Measurements from ENCODE around the gene PLEKHA6.
"Not testable (repeated sequence)": the region's sequence is repeated elsewhere in the genome, so short reads cannot be mapped to it uniquely, and the experiment has no call there.

Gene PLEKHA6

GRCh38 chr1:204258213-204259115 is 101.3 kb downstream of the PLEKHA6 start:
- DNase-seq: peak; percentile 46

- DNase-seq: no peak
Observed at GRCh38 chr1:204257446-204257845, 102.3 kb downstream of the PLEKHA6 start.

- DNase-seq: no peak
Observed at GRCh38 chr1:204256531-204256930, 103.2 kb downstream of the PLEKHA6 start.

- DNase-seq: no peak
Observed at GRCh38 chr1:204255966-204256365, 103.8 kb downstream of the PLEKHA6 start.

GRCh38 chr1:204255225-204255624 is 104.5 kb downstream of the PLEKHA6 start:
- DNase-seq: peak; percentile 5

GRCh38 chr1:204254031-204254661 is 105.6 kb downstream of the PLEKHA6 start:
- DNase-seq: no peak

GRCh38 chr1:204251926-204252689 is 107.6 kb downstream of the PLEKHA6 start:
- DNase-seq: no peak

- no peak for DNase-seq
Observed at GRCh38 chr1:204251286-204251685, 108.4 kb downstream of the PLEKHA6 start.

- DNase-seq: no peak
Observed at GRCh38 chr1:204250428-204251030, 109.2 kb downstream of the PLEKHA6 start.

- no peak for DNase-seq
Observed at GRCh38 chr1:204249736-204250427, 109.8 kb downstream of the PLEKHA6 start.

GRCh38 chr1:204248954-204249353 is 110.8 kb downstream of the PLEKHA6 start:
- no peak for DNase-seq

- DNase-seq: no peak
Observed at GRCh38 chr1:204246876-204247275, 112.9 kb downstream of the PLEKHA6 start.

- no peak for DNase-seq
Observed at GRCh38 chr1:204242920-204243319, 116.8 kb downstream of the PLEKHA6 start.

- DNase-seq: no peak
Observed at GRCh38 chr1:204241914-204242313, 117.8 kb downstream of the PLEKHA6 start.

- DNase-seq: no peak
Observed at GRCh38 chr1:204241050-204241449, 118.7 kb downstream of the PLEKHA6 start.

- no peak for DNase-seq
Observed at GRCh38 chr1:204240233-204240632, 119.5 kb downstream of the PLEKHA6 start.

- DNase-seq: not testable (repeated sequence)
Observed at GRCh38 chr1:204239401-204239800, 120.3 kb downstream of the PLEKHA6 start.

GRCh38 chr1:204238520-204238919 is 121.2 kb downstream of the PLEKHA6 start:
- not testable (repeated sequence) for DNase-seq

- DNase-seq: not testable (repeated sequence)
Observed at GRCh38 chr1:204237515-204237914, 122.2 kb downstream of the PLEKHA6 start.

- DNase-seq: no peak
Observed at GRCh38 chr1:204232526-204232925, 127.2 kb downstream of the PLEKHA6 start.

GRCh38 chr1:204230211-204230610 is 129.5 kb downstream of the PLEKHA6 start:
- DNase-seq: no peak

GRCh38 chr1:204228896-204229295 is 130.8 kb downstream of the PLEKHA6 start:
- DNase-seq: no peak

All from NCI-H1105 treated with DMSO at 0.1 percent for 48 hours (cell line).